Loucy (cell line): Measurements from ENCODE around the gene SLC12A4.

Experiments used
- EZH2phosphoT487 ChIP-seq: fragments of 200-600 bp; IDR thresholded peaks from 2 replicates; pipeline ENCODE4 v1.6.1; 2018; ENCODE audit warnings: antibody characterized with exemption, mild to moderate bottlenecking, moderate library complexity, borderline replicate concordance
- TF ChIP-seq, protein P1 (sequence below): fragments of 200-600 bp; sonication (generic); conservative IDR thresholded peaks from 2 replicates; pipeline ENCODE4 v1.5.1; 2014; ENCODE audit warnings: mild to moderate bottlenecking, antibody characterized with exemption, low read length

DNA sequence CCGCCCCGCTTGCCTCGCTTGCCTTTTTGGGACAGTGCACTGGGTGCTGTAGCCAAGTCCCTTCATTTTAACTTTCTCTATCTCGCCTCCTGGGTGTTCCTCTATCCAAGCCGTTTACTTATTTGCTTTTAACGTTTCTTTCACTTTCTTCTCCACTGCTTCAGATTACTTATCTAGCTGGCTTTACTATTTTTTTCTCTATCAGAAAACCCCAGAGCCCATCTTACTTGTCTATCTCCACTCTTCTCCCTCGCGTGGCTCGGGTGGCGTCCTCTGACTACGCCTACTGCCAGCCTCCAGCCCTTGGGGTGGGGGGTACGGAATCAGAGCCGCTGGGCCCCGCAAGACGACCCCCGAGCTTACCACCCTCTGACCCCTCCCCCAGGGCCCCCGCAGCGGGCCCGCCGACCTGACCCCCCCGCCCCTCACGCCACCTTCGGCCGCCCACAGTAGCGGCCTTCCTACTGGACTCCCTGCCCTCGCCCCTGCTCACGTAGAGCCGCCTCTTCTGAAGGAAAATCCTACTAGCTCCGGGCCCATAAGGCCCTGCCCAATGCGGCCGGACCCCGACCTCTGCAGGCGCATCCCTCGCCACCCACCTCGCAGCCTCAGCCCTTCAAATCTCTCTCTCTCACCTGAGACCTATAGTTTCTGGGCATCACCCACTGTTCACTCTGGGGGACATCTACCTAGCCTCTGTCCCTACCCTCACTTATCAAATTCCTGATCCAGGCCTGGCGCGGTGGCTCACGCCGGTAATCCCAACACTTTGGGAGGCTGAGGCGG, 1.0 kb upstream of the SLC12A4 start:
- no peak for TF ChIP-seq EZH2phosphoT487
- TF ChIP-seq, protein P1, sequence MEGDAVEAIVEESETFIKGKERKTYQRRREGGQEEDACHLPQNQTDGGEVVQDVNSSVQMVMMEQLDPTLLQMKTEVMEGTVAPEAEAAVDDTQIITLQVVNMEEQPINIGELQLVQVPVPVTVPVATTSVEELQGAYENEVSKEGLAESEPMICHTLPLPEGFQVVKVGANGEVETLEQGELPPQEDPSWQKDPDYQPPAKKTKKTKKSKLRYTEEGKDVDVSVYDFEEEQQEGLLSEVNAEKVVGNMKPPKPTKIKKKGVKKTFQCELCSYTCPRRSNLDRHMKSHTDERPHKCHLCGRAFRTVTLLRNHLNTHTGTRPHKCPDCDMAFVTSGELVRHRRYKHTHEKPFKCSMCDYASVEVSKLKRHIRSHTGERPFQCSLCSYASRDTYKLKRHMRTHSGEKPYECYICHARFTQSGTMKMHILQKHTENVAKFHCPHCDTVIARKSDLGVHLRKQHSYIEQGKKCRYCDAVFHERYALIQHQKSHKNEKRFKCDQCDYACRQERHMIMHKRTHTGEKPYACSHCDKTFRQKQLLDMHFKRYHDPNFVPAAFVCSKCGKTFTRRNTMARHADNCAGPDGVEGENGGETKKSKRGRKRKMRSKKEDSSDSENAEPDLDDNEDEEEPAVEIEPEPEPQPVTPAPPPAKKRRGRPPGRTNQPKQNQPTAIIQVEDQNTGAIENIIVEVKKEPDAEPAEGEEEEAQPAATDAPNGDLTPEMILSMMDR = no peak
